Suprapubic skin (tissue), 3 donors: ENCODE measurements around the gene RNF26.

Experiments used
- POLR2A ChIP-seq, 2 donors: fragments of 450-650 bp; IDR thresholded peaks; one replicate each; pipeline ENCODE4 v1.6.1; 2017; ENCODE audit warnings: antibody characterized with exemption in 2 of 2, mild to moderate bottlenecking in 2 of 2, moderate library complexity in 2 of 2
- TF ChIP-seq, protein P1 (sequence below), 2 donors: fragments of 200-600 bp in 1 of 2; fragments of 450-650 bp in 1 of 2; sonication (generic) in 1 of 2; IDR thresholded peaks; one replicate each; pipeline ENCODE4 v1.5.1; 2016 to 2019; ENCODE audit warnings: antibody characterized with exemption in 2 of 2, mild to moderate bottlenecking in 1 of 2, moderate library complexity in 1 of 2

DNA sequence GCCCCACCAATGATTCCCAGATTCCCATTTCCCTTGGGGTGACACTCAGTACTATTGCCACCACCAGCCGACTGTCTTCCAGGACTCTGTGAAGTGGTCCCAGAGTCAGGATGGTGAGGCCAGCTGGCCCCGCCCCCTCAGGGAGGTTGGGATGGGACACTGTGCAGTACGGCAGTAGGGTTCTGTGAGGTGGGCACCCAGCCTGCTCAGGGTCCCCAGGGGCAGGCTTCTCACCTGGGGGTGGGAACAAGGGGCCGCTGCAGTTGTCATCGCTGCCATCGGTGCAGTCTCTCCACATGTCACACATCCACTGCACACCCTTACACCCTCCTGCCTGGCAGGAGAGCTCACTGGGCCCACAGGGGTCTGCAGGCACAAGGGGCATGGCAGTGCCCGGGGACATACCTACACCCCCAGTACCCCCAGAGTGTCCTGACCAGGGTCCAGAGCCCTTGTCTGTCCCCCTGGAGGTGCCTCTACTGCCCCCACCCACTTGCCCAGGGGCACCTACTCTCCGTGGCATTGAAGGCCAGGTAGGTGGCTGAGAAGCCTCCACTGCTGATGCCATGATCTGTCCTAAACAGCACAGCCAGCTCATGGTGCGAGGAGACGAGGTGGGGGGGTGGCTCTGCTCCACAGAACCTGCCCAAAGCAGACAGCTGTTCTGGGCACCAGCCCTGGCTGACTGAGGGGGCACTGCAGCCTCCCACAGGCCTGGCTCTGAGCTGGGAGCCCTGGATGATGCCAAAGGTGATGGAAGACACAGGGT lies 8.2 kb downstream of the RNF26 start:
- no peak for TF ChIP-seq POLR2A (IDR thresholded peaks at IDR 0.05)
- TF ChIP-seq, protein P1, sequence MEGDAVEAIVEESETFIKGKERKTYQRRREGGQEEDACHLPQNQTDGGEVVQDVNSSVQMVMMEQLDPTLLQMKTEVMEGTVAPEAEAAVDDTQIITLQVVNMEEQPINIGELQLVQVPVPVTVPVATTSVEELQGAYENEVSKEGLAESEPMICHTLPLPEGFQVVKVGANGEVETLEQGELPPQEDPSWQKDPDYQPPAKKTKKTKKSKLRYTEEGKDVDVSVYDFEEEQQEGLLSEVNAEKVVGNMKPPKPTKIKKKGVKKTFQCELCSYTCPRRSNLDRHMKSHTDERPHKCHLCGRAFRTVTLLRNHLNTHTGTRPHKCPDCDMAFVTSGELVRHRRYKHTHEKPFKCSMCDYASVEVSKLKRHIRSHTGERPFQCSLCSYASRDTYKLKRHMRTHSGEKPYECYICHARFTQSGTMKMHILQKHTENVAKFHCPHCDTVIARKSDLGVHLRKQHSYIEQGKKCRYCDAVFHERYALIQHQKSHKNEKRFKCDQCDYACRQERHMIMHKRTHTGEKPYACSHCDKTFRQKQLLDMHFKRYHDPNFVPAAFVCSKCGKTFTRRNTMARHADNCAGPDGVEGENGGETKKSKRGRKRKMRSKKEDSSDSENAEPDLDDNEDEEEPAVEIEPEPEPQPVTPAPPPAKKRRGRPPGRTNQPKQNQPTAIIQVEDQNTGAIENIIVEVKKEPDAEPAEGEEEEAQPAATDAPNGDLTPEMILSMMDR (IDR thresholded peaks at IDR 0.05) = no peak
